ENCODE data around the gene NEO1.

Gene NEO1

DNA sequence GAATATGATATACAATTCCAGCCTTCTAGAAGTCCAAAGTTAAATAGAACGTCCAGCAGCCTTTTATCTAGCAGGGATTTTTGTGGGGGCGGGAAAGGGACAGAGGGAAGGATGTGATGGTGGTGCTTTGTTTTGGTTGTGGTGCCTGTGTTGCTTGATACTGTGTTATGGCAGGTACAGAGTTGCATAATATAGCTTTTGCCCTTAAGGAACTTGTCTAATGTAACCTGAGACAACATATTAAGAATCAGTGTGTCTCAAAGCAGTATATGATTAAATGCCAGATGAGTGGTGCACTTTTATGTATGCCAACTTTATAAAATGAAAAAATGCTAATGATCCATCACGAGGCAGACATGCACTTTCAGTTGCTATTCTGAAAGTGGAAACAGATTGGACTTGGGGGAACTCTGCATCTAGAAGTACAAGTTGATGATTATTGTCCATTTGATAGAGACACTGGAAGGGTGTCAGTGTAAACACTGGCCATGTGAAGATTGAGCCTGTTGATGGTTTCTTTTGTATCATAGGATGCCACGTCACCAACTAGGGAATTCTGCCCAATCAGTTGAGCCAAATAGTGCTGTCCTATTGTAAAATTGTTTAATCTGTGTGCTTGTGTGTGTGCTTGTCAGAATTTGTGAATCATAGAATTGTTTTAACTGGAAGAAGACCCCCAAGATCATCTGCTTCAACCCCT lies 23.0 kb downstream of the NEO1 start:
- DNase-seq, result no peak

DNA sequence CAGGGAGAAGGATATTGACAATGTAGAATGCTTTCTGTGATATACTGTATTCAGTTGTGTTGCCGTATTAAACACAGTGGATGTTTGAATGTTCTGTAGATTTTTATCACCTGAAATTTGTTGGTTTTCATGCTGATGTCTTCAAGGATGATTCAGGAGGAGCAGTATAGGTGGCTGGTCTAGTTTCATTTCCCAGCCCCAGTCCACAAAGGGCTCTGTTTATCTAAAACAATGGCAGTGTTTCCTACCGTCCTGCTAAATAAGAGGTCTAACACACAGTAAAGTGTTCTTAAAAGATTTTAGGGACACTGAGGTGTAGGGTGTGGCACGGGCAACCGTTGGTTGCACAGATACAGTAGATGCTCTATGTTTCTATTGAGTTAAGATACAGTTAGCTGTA lies 26.0 kb downstream of the NEO1 start:
- no peak for DNase-seq

DNA sequence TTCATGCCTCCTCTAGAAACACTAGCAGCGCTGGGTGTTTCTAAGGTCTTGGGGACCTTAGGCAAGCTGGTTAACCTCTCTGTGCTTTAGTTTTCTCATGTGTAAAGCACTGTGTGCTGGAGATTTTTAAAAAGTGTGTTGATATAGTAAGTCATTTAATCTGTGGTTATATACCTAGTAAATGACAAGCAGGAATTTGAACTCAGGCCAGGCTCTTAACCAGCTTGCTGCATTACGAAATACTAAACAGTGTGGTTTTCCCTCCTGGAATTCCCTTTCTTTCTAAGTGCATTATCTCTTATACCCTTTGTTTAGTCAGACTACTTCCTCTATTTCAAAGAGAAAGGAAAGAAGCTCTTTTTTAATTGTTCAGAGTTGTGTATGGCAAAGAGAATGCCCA lies 26.5 kb downstream of the NEO1 start:
- no peak for DNase-seq

DNA sequence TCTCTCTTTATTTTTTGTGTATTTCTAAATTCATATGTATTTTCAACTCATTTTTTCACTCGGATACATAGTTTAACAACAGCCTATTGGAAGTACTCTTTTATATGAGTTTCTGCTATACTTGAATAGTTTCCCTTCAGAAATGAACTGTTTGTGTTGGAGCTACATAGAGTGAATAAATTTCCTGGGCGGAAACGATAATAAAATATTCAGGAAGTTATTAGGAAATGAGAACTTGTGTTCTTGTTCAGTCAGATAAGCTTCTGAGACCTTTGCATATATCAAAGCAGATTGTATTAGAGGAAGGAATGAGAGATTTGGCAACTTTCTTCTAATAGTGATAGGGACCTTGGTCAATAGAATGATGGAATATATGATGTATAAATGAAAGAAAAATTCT lies 27.3 kb downstream of the NEO1 start:
- DNase-seq, result no peak

DNA sequence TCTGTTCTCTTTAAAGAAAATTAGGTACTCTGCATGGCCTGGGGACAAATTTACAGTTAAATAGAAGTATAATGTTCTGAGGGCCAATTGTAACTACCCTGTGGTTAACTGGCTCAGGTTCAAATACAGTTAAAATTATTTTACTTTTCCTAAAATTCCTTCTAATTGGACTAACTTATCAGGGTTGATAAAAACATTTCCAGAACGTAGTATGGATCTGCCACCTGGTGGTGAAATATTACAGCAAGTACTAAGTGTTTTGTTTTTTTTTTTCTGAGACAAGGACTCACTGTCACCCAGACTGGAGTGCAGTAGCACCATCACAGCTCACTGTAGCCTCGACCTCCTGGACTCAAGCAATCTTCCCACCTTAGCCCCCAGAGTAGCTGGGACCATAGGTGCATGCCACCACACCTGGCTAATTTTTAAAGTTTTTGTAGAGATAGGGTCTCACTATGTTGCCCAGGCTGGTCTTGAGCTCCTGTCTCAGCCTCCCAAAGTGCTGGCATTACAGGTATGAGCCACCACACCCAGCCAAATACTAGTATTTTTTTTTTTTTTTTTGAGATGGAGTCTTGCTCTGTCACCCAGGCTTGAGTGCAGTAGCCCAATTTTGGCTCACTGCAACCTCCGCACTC lies 29.2 kb downstream of the NEO1 start:
- DNase-seq, result peak; percentile 5 to 76

DNA sequence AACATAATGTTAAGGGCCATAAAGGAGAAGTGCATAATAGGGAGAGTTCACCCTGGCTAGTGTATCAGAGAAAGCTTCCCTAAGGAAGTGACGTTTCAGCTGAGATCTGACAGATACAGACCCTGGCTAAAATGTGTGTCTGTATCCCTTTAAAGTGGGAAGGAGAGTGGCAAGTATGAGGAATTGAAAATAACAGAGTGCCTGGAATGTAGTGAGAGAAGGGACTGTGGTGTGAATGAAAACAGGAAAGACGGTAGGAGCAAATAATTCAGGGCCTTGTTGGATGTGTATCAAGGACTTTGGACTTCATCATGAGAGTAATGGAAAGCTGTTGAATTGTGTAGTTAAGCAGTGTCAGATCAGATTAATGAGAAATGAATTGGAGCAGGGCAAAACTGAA lies 30.5 kb downstream of the NEO1 start:
- no peak for DNase-seq

DNA sequence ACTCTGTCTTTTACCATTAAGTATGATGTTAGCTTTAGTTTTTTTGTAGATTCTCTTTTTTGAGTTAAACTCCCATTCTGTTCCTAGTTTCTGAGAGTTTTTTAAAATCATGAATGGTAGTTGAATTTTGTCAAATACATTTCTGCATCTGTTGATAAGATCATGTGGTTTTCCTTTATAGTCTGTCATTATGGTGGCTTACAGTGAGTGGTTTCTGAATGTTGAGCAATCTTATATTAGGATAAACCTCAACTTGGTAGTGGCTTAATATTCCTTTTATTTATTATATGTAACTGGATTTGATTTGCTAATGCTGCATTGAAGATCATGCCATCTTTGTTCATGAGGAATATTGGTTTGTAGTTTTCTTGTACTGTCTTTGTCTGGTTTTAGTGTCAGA lies 34.8 kb downstream of the NEO1 start:
- no peak for DNase-seq

DNA sequence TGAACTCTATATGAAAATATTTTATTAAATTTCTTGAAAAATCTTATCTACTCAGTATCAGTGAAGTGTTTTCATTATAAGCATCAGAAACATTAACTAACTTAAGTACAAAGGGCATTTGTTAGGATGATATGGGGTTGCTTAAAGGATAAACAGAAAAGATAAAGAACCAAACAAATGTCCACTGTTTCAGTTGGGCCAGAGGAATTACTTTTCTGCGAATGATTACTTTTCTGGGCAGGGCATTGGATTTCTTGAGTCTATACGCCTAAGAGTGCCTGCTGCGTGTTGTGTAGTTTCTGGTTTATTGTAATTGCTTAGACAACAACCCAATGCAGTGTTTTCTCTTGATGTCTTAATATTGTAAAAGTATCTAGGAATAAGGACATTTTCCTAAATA lies 52.8 kb downstream of the NEO1 start:
- no peak for DNase-seq

DNA sequence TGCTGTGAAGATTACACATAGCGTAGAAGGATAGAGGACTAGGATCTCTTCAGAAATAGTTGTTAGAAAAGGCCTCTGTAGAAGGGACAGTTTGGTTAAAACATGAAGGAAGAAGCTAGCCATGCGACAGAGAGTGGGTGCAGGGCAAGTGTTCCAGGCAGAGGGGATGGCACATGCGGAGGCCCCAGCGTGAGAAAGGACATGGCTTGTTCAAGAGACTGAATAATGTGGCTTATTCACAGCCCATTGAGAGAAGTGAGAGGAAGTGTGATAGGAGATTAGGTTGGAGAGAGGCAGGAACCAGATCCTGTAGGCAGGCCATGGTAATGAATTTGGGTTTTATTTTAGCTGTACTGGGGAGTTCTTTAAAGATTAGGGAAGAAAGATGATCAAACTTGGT lies 56.4 kb downstream of the NEO1 start:
- DNase-seq, result no peak

DNA sequence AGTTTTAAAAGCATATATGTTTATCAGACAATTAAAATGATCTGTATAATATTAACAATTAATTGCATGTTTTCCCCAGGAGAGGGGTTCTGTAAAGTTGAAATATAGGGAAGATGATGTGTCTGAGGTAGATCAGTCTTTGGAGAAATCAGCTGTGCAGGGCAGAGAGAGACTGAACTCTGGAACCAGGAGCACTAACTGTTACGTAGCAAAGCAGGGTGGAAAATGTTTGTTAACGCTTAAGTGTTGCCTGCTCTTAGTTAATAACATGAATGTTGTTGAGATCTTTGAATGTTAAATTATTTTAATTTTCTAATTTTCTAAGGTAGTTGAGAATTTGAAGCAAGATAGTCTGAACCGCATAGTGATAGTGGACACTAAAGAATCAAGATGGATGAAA lies 57.5 kb downstream of the NEO1 start:
- DNase-seq, result no peak

DNA sequence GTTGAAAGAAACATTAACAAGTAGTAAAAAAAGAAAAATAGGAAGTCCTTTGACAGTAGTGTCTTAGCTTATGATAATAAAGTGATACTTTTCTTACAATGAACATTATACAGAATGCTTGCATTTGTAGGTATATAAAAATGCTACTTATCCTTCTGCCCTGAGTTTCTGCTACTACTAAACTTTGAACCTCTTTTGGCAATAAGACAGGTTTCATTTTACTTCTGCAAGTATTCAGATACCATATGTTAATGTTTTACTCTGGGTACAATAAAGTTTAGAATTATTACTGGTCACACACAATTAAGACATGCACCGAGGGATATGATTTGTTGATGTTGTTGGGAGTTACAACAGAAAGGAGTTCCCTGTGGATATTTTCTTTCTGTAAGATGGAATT lies 57.9 kb downstream of the NEO1 start:
- DNase-seq, result no peak

DNA sequence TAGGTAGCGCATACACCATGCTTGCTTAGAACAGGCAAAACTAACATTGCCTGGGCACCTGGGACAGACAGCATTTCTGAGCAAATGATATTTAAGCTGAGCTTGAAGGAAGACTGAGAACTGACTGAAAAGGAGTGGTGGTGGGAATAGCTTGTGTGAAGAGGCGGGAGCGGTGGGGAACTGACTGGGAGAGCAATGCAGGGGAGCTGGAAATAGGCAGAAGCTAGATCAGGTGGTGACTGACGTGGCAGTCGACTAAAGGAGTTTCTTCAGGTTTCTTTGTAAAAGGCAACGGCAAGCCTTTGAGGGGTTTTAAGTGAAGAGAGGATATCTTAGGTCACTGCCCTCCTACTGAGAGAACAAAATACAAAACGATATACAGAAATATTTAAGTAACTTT lies 61.8 kb downstream of the NEO1 start:
- no peak for DNase-seq

DNA sequence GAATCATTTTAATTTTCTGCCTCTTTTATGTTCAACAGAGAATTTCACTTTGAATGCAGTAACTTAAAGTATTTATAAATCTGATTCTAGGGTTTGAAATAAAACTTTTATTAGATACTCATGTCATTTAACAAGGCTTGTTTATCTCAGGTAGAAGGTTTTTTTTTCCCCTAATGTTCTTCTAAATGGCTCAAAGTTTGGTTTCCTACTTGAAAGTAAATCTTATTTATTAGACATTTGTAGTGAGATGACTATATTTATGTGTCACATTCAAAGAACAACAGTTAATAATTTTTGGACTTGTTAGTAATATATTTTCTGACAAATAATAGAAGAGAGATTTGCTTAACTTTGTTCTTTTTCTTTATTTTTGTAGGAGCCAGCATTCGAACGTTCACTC lies 63.9 kb downstream of the NEO1 start:
- no peak for DNase-seq

DNA sequence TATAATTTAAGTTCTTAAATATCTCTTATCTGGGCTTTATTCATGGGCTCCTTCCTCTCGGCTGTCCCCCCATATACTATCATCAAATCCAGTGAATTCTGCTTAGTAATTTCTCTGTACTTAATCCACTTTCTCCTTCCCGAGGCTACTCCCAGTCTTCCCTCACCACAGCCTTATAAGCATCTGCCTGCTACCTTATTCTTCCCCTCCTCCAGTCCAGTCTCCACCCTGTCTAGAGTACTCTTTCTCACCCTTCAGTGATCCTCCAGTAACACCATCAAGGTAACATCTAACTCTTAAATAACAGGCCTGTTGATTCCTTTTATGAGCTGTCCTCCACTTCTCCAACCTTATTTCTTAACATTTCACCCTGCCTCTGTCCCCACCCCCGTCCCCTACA lies 65.8 kb downstream of the NEO1 start:
- no peak for DNase-seq

DNA sequence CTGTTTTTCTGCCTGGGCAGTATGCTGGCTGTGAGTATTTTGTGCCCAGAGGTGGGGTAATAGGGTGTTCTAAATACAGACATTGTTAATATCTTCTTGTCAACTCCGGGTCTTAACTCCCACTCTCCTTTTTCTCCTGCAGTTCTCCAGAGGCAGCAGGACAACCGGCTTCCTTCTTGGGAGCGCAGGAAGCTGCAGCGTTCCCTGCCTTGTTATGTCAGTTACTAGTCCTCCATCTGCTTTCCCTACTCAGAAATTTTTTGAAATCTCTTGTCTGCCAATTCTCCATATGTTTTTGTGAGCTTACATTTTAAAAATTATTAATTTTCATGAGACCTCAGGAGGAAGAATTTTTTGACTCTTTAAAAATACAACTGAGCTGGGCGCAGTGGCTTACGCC lies 67.2 kb downstream of the NEO1 start:
- no peak for DNase-seq

DNA sequence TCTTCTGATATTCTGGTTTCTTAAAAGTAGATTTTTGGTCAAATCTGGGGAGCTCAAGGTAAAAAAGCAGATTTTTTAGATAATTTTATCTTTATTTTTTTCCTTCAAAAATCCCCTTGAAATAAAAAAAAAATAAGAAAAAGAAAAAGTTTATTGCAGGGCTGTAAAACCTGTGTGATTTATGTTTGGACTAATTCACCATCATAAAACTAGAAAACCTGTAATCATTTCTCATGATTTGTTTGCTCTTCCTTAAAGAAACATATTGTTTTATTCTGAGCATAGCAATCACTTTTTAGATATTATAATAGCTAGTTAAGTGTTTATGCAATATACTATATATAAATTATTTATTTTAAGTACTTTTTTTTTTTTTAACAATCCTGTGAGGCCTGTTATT lies 68.0 kb downstream of the NEO1 start:
- no peak for DNase-seq

DNA sequence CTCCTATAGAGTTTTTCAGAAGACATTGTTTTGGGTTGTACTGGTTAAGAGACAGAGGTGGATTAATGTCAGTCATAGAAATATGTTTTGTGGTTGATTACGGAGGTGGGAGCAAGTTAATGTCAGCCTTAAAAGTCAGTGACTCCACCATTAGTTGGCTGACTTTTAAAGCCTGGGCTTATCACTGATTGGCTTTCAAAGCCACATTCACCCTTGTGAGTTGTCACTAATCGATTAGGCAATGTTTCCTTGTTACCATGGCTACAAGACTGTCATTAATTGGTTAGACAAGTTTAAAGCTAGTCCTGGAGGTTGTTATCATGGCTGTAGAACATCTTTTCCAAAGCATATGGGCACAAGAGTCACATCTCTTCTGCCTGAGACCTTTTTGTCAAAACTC lies 73.0 kb downstream of the NEO1 start:
- DNase-seq, result no peak

DNA sequence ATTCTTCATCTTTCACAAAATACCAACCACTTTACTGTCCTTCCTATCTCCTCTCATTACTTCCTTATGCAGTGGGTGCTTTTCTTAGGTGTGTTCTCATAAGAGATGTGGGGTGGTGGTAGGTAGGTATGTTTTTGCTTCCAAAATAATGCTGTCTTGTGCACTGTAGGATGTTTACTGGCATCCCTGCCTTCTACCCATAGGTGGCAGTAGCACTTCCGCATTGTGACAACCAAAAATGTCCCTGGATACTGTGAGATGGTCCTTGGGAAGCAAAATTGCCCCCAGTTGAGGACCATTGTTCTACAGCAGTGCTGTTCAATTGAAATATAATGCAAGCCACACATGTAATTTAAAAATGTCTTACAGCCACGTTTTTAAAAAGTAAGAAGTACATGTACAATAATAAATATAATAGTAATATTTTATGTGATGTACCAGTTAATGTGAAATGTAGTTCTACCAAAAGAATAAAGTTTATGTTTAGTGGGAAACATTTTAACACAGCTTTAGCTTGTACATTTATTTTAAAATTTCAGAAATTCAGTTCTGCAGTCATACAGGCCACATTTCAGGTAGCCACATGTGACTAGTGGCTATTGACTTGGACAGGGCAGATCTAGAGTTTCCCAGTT lies 75.2 kb downstream of the NEO1 start:
- DNase-seq, result peak; percentile 41 to 44

DNA sequence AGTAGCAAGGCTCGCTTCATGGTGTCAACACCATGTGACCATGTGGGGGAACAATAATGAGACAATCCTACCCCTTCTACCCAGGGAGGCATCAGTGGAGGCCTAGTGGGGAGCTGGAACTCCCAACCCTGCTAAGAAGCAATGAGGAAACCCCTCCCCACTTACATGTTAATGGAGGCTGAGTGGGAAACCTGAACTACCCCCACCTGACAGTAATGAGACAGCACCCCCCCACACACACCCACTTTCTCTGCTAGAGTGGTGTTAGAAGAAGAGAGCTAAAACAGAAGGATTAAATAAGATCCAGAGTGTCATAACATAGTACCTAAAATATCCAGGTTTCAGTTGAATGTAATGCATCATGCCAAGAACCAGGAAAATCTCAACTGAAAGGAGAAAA lies 78.6 kb downstream of the NEO1 start:
- DNase-seq, result no peak

DNA sequence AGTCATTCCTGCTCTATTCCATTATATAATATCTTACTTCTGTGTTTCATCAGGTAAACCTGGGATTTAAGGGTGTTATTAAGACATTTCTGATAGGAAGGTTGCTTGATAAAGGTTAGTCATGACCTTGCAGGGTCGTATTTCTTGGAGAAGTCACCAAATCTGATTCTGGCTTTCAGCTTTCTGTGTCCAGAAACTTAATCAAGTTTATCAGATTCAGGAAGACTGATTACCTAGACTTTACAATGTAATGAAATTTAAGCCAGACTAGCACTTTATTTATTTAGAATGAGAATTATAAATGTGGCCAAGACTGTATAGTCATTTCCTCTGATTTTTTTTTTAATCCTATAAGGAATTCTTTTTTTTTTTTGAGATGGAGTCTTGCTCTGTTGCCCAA lies 81.9 kb downstream of the NEO1 start:
- no peak for DNase-seq

DNA sequence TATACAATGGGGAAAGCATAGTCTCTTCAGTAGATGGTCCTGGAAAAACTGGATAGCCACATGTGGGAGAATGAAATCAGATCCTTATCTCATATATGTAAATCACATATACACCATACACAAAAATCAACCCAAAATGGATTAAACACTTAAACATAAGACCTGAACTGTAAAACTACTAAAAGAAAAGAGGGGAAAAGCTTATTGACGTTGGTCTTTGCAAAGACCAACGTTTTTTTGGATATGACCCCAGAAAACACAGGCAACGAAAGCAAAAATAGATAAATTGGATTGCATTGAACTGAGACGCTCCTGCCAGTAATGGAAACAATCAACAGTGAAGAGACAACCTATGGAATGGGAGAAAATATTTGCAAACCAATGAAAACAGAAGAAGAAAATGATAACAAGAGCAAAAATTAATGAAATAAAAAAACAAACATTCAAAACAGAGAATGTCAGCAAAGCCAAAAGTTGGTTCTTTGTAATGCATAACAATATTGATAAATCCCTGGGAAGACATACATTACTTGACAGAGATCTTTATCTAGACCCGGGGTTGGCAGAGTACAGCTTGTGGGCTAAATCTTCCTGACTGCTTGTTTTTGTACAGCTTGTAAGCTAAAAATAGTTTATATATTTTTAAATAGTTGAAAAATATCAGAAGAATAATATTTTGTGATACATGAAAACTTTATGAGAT lies 86.9 kb downstream of the NEO1 start:
- no peak for DNase-seq

DNA sequence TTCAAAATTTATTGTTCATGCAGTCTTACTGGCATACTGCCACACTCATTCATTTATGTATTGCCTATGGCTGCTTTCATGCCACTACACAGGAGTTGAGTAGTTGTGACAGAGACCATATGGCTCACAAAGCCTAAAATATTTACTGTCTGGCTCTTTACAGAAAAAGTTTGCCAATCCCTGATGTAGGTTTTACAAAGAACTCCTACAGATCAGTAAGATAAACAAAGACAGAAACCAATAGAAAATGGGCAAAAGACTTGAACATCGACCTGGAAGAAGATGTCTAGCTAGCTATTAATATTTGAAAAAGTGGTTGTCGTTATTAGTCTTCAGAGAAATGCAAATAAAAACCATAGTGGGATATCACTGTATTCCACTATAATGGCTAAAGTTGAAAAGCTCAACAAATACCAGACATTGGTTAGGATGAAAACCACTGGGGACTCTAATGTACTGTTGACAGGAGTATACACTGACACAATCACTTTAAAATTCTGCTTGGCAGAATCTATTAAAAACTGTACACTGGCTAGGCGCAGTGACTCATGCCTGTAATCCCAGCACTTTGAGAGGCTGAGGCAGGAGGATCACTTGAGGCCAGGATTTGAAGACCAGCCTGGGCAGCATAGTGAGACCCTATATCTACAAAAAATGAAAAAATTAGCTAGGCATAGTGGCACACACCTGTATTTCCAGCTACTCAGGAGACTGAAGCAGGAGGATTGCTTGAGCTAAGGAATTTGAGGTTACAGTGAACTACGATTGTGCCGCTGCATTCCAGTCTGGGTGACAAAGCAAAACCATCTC lies 87.7 kb downstream of the NEO1 start:
- no peak for DNase-seq

DNA sequence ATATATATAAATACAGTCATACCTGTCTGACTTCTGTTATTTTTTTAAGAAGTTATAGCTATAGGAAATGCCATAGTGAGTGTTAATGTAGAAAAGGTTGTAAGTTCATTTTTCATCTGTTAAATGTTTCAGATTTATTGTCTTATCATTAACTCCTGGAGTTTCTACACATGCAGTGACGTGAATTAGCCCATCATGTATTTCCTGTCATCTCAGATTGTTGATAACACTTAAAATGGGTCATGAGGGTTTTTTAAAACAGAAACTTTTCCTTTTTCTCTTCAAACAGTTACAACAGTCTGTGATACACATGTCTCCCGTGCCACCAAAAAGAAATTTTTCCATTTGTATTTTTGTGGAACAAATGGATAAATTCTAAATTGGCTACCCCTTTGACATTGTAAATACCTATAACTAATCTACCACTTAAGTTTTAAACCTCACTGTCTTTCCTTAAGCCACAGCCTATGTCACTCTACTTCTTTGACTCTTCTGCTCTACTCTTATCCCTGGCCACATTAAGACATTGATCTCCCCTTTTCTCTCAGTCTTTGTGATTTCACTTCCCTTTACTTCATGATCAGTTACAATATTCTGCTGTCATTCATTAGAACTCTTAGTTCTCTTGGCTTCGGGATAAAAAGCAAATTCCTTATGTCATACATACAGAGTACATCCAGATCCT lies 89.1 kb downstream of the NEO1 start:
- no peak for DNase-seq

Data from NCI-H524 (cell line).